Mucosa of descending colon (tissue), 3 donors: ENCODE data around the gene PTCD3. TPM values are rescaled to one million over a fixed set of nuclear protein-coding genes. Genes with fewer than 3 reads are reported as not detected.

Experiments used
- ATAC-seq: fragments of 200-7000 bp; cut with Tn5 transposase; one replicate; pipeline ENCODE4 v1.9.1; 2020; ENCODE audit warnings: mild to moderate bottlenecking, moderate library complexity
- DNase-seq, 3 donors: peaks; one replicate each; pipeline ENCODE4 v3.0.0-alpha.2; 2020
- H3K36me3 ChIP-seq: fragments of 200-600 bp; one replicate; pipeline ENCODE4 v1.8.0; 2021; ENCODE audit warnings: low read depth, mild to moderate bottlenecking
- H3K4me1 ChIP-seq: fragments of 200-600 bp; one replicate; pipeline ENCODE4 v1.8.0; 2021; ENCODE audit warnings: low read depth, mild to moderate bottlenecking
- H3K4me3 ChIP-seq: fragments of 200-600 bp; one replicate; pipeline ENCODE4 v1.8.0; 2021; ENCODE audit warnings: mild to moderate bottlenecking
- H3K9me3 ChIP-seq: fragments of 200-600 bp; one replicate; pipeline ENCODE4 v1.8.0; 2021; ENCODE audit warnings: mild to moderate bottlenecking
- CTCF ChIP-seq: fragments of 200-600 bp; IDR thresholded peaks from one replicate; pipeline ENCODE4 v1.8.0; 2022; ENCODE audit warnings: antibody characterized with exemption, mild to moderate bottlenecking
- intact Hi-C, 2 donors: fragments of 100-400 bp; cut with DNase I in 1 of 2; cut with micrococcal nuclease in 1 of 2; formaldehyde crosslinking; loops; one replicate each; pipeline versions ENCODE4 v1.11.0 to v1.11.1; 2022; cut with DNase I, micrococcal nuclease
- long read RNA-seq, 2 donors: library from polyadenylated mRNA; unstranded; transcript quantifications; one replicate each; pipeline ENCODE4 v2.0.0, GENCODE V29; 2019 to 2021
- total RNA-seq, 3 donors: library from RNA; stranded (reverse); fragmentation: NEBNext Ultra II Directional in 2 of 3; extraction: Animal tissue kit (Norgen Biotek cat#: 25700) in 2 of 3; gene quantifications; one replicate each; pipeline versions ENCODE4 v1.2.1 to v1.2.4, GENCODE V29; 2021 to 2023
- donor health status: DM: no; HTN: no; CAD: no; lungs with moderate emphysema.
- donor health status: DM: no; HTN: no; CAD: no.
- donor health status: DM: no; HTN: yes; CAD: no.

PTCD3 gene
- total RNA-seq = 10 to 100 TPM; 89.3 to 90.5 (median 90.4) TPM
- long read RNA-seq, donor 1, full-length matches to known transcripts = 18 of 32 reads
- long read RNA-seq, donor 1, partial matches to known transcripts = 1 of 32 reads
- long read RNA-seq, donor 1, other reads (novel, unspliced or antisense) = 13 of 32 reads
- long read RNA-seq, donor 2, full-length matches to known transcripts = 9 of 16 reads
- long read RNA-seq, donor 2, partial matches to known transcripts = 3 of 16 reads
- long read RNA-seq, donor 2, other reads (novel, unspliced or antisense) = 4 of 16 reads

GRCh38 chr2:86105969-86106945 lies at the start of gene PTCD3:
PTCD3 (plus strand) TSS chr2:86106235; CDS start chr2:86106248, 13 bp downstream.
- peak; percentile 97 for ATAC-seq
- Histone ChIP-seq H3K36me3 (no peaks in the 10 kb centered on the region), H3K9me3 (no peaks in the 10 kb centered on the region), H3K4me3 (peak within 1 kb of the TSS; percentile 40), H3K4me1 (peaks cover 20% of the 10 kb centered on the region)
- intact Hi-C loops = no loop called here
- DNase-seq = peak; percentile 94 to 97 (median 96)
- TF ChIP-seq CTCF = no peak

GRCh38 chr2:86056590-86057331 lies 49.3 kb upstream of the PTCD3 start:
- Histone ChIP-seq H3K4me1 (no peaks in the 10 kb centered on the region), H3K36me3 (no peaks in the 10 kb centered on the region), H3K4me3 (no peak overlapping the region), H3K9me3 (no peaks in the 10 kb centered on the region)
- ATAC-seq = no peak
- DNase-seq = no peak
- intact Hi-C loops = no loop called here
- no peak for TF ChIP-seq CTCF

- intact Hi-C loops = no loop called here
- DNase-seq = no peak
- H3K9me3 ChIP-seq = no peaks in the 10 kb centered on the region
- ATAC-seq = no peak
- no peaks in the 10 kb centered on the region for H3K36me3 ChIP-seq
- H3K4me1 ChIP-seq = no peaks in the 10 kb centered on the region
- TF ChIP-seq CTCF = no peak
- no peak overlapping the region for H3K4me3 ChIP-seq
These were observed 44.0 kb upstream of the PTCD3 start for GRCh38 chr2:86062043-86062442.

- H3K4me1 ChIP-seq = no peaks in the 10 kb centered on the region
- no peaks in the 10 kb centered on the region for H3K9me3 ChIP-seq
- H3K36me3 ChIP-seq = no peaks in the 10 kb centered on the region
- no peak overlapping the region for H3K4me3 ChIP-seq
- ATAC-seq (no peak), DNase-seq (no peak)
- no peak for TF ChIP-seq CTCF
- intact Hi-C loops = no loop called here
These were observed 42.0 kb upstream of the PTCD3 start for GRCh38 chr2:86064006-86064405.

GRCh38 chr2:86065512-86065911 lies 40.5 kb upstream of the PTCD3 start:
- no peak for DNase-seq
- no peak for ATAC-seq
- H3K4me1 ChIP-seq = no peaks in the 10 kb centered on the region
- no peak overlapping the region for H3K4me3 ChIP-seq
- intact Hi-C loops = no loop called here
- H3K36me3 ChIP-seq = no peaks in the 10 kb centered on the region
- no peaks in the 10 kb centered on the region for H3K9me3 ChIP-seq
- no peak for TF ChIP-seq CTCF
